Fibroblast of upper back skin (primary cell): ENCODE results near the gene AVPR1A.

ENCODE experiments used
- DNase-seq: peaks from one replicate; pipeline ENCODE4 v3.0.0-alpha.2; 2013

Gene AVPR1A

GRCh38 chr12:63093084-63093483 lies 57.9 kb downstream of the AVPR1A start:
- no peak for DNase-seq
